ENCODE data around the gene ZDHHC8.
A peak's percentile ranks its signal among the peaks of the same experiment; 100 is the strongest.

Gene ZDHHC8

DNA sequence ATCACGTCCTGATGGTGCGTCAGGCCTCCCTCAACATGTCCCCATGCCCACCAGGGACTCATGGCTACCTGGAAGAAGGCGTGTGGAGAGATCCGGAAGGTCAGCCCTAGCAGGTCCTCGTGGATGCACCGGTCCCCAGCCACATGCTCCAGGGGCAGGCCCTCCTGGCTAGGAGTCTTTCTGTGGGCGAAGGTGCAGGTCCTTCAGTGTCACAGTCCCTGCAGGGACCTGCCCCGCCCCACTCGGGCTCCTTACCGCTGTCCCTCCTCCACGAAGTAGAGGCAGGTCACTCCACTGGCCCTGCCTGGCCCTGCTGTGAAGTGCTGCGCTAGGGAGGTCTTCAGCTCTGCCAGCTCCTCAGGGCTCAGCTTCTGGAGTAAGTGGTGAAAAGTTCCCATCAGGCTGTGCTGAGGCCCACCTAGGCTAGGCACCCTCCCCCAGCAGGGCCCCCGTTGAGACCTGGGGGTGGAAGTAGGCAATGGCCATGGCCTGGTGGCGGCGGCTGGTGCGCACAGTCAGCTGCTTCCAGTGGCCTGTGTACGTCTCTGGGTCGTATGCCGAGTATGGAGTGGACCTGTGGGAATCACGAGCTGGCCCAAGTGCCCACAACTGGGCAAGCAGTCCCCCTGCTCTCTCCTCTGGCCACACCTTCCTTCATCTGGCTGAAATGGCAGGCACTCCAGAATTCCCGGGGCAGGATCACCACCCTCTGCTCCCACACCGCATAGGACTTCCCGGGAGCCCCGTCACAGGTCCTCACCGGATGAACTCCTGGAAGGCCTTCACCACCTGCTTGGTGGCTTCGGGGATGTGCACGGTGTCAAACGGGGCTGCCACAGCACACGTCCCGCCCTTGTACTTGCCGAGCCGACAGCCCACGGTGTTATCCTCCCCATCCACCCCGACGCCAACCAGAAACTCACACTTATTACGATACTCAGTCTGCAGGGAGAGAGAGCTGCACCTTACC lies 16.8 kb upstream of the ZDHHC8 start:
- DNase-seq (ENCODE audit: low read depth) = no peak

DNA sequence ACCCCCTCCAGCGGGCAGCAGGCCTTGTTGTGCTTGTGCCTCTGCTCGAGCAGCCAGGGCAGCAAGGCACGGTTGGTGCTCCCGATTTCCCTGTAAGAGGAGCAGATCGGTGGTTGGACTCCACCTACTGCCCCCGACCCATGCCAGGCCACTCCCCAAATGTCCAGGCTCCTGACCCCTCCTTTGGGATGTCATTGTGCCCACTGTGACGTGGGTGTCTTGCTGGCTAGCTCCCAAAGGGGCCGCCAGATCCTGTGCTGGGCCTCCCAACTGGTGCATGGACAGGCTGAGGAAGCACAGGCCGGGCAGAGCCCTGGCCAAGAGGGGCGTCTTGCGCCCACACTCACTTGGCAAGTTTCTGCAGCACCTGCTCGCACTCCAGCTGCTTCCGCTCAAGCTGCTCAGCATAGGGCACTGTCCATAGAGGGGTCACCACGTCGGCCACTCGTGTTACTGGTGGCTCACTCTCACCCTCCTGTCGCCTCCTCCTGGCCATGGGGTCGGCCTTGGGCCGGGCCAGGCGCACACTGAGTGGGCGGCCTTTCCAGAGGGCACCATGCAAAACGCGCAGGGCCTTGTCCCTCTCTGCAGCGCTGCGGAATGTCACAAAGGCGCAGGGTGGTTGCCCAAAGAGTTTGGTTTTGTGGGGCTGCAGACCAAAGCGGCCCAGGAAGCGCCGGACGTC lies 15.8 kb upstream of the ZDHHC8 start, which contains the start of gene RANBP1:
TSS of gene RANBP1 (plus strand) at position 414 of the 685 bp plus-strand sequence. CDS start at position 495, 81 bp downstream.
- DNase-seq (ENCODE audit: low read depth) = no peak

- DNase-seq (ENCODE audit: low read depth) = no peak
These were observed 15.1 kb upstream of the ZDHHC8 start for GRCh38 chr22:20116376-20116950.

- DNase-seq (ENCODE audit: low read depth) = peak; percentile 93
These were observed 14.5 kb upstream of the ZDHHC8 start, which contains the start of gene TRMT2A for GRCh38 chr22:20116951-20117632. Gene TRMT2A, minus strand, starts transcription at chr22:20117226. Its CDS starts 320 bp downstream, at chr22:20116906.

- peak; percentile 55 for DNase-seq (ENCODE audit: low read depth)
These were observed 13.8 kb upstream of the ZDHHC8 start for GRCh38 chr22:20117633-20118299.

GRCh38 chr22:20118300-20119020 lies 13.1 kb upstream of the ZDHHC8 start:
- DNase-seq (ENCODE audit: low read depth) = no peak

DNA sequence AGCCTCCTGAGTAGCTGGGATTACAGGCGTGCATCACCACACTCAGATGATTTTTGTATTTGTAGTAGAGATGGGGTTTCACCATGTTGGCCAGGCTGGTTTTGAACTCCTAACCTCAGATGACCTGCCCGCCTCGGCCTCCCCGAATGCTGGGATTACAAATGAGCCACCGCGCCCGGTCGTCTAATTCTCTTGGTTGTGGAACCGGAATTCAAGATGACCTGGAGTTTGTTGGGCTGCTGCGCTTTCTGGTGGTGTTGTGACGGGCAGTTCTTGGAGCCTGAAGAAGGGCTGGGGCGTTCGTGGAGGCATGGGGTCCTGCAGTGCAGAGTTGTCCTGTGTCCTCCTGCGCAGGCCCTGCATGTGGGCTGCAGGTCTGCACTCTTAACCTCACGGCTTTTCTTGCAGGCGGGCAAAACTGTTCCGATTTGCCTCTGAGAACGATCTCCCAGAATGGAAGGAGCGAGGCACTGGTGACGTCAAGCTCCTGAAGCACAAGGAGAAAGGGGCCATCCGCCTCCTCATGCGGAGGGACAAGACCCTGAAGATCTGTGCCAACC lies 9.7 kb upstream of the ZDHHC8 start:
- no peak for DNase-seq (ENCODE audit: low read depth)

DNA sequence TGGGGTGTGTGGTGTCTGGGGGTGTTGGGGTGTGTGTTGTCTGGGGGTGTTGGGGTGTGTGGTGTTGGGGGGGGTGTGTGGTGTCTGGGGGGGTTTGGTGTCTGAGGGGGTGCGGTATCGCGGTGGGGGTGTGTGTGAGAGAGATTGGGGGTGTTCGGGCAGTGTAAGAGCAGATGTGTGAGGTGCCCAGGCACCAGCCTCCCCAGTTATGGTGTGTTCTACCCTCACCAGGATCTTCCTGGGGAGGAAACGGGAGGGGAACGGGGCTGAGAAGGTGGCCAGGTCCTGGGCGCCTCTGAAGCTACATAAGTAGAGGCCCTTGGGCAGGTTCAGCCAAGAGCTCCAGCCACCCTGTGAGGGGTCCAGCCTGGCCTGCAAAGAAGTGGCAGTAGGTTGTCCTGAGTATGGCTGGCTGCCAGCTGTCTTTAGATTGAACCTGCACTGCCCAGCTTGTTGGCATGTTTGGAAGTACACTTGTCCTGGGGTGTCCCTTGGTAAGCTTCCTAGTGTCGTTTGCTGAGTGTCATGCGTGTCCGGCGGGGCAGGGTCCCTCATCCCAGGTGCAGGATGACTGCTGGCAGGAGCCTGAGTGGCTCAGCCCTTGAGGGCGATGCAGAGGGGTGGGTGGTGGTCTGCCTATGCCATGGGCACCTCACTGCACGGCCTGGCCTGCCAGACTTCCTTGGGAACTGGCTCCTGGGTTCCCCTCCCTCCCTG lies 8.1 kb upstream of the ZDHHC8 start:
- DNase-seq (ENCODE audit: low read depth) = no peak

GRCh38 chr22:20124083-20124787 lies 7.4 kb upstream of the ZDHHC8 start:
- DNase-seq (ENCODE audit: low read depth) = no peak

- no peak for DNase-seq (ENCODE audit: low read depth)
These were observed 6.1 kb upstream of the ZDHHC8 start for GRCh38 chr22:20125201-20126174.

DNA sequence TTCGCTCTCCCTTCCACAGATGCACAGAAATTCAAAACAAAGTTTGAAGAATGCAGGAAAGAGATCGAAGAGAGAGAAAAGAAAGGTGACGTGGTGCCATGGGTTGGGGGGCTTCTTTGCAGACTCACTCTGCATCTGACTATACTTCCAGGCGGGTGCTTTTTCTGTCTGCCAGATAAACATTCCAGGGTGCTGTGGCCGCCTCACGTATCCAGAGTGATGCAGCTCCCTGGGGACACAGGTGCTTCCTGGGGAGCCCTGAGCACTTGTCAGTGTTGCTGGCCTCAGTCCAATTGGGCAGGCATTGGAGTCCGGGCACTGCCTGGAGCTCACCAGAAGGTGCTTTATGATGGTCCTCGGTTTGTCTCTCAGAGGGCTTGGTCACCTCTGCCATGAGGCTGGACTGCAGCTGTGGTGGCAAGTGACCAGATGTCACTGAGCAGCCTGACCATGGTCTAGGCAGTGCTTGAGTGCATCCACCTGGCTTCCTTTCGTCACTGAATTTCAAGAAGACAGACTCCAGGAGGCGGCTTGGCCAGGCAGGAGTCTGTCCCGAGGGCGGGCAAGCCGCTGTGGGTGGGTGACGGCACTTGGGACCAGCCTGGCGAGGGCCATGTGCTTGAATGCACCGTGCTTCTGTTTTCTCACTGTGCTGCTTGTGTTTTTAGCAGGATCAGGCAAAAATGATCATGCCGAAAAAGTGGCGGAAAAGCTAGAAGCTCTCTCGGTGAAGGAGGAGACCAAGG lies 5.1 kb upstream of the ZDHHC8 start:
- DNase-seq (ENCODE audit: low read depth) = no peak

GRCh38 chr22:20127318-20127868 lies 4.2 kb upstream of the ZDHHC8 start:
- DNase-seq (ENCODE audit: low read depth) = no peak

DNA sequence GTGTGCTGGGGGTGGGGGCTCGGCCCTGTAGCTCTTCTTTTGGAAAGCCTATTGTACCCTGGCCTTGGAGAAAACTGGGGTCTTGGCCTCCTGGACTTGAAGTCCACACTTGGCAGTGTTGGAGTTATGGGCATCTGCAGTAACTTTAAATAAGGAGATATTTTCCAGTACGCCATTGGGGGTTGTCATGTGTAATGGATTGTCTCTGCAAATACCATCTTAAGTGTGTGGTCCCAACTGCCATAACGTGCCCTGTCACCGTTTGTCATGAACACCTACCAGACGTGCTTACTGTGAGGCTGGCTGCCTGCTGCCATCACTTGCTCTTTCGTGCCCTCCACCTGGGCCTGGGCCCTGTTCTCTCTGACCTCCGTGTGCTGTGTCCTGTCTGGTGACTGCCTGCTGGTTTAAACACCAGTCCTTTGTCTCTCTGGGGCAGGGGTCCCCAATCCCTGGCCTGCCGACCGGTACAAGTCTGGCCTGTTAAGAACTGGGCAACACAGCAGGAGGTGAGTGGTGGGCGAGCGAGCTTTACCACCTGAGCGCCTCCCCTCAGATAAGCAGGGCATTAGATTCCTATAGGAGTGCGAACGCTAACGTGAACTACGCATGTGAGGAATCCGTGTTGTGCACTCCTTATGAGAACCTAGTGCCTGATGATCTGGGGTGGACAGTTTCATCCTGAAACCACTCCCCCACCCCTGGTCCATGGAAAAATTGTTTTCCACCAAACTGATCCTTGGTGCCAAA lies 3.6 kb upstream of the ZDHHC8 start:
- DNase-seq (ENCODE audit: low read depth) = no peak

- no peak for DNase-seq (ENCODE audit: low read depth)
These were observed 3.0 kb upstream of the ZDHHC8 start for GRCh38 chr22:20128619-20128901.

DNA sequence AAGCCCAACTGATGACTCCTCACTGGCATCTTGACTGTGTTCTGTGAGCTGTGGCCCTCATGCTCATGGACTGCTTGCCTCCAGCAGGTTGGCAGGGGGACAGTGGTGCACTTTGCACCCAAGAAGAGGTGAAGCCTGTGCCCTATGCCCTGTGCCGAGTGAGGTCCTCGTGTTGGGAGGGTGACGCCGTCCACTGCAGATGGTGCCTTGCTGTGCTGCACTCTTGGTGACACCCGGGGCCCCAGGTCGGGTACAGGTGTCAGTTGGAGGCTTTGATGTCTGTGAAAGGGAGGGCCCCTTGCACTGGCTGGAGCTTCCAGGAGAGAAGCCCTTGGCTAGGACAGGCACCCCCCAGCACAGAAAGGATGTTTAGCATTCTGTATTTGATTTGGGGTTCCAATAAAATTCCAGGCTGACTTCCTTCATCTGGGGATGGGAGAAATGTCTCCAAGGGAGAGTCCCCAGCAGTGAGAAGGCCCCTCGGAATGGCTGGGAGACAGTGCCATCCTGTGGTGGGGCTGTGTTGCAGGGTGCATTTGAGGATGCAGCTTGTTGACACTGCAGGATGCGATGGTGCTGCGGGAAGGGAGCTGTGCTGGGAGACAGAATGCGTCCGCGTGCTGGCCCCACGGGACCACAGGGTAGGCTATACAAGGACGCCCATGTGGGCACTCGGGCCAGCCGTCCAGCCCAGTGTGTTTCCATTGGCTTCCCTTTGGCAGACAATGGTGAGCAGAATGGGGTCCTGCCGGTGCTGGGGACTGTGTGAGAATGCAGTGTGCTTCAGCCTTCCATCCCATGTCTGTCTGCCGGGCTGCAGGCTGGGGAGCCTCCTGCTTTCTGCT lies 2.5 kb upstream of the ZDHHC8 start:
- no peak for DNase-seq (ENCODE audit: low read depth)

GRCh38 chr22:20129747-20130014 lies 1.9 kb upstream of the ZDHHC8 start:
- DNase-seq (ENCODE audit: low read depth) = no peak

Measured in activated gamma-delta T cell treated with anti-CD3 and anti-CD28 coated beads, Interleukin-2, amount 50 U/mL, for 16 hours (primary cell).